Mucosa of rectum (tissue), 2 donors: ENCODE measurements around the gene HBB.

ENCODE experiments used
- H3K27ac ChIP-seq, 2 donors: one replicate each; pipeline ENCODE4 v1.7.0; 2013; ENCODE audit warnings: inconsistent platforms in 2 of 2, low read depth in 2 of 2, low read length in 2 of 2
- H3K27me3 ChIP-seq, 2 donors: one replicate each; pipeline ENCODE4 v1.7.0; 2013; ENCODE audit warnings: low read length in 2 of 2; ENCODE audit not compliant: control insufficient read depth in 2 of 2, insufficient read depth in 2 of 2
- H3K36me3 ChIP-seq, 2 donors: one replicate each; pipeline ENCODE4 v1.7.0; 2013; ENCODE audit warnings: low read length in 2 of 2; ENCODE audit not compliant: control insufficient read depth in 2 of 2, insufficient read depth in 2 of 2
- H3K4me1 ChIP-seq, 2 donors: one replicate each; pipeline ENCODE4 v1.7.0; 2013; ENCODE audit warnings: low read length in 2 of 2, mild to moderate bottlenecking in 1 of 2; ENCODE audit not compliant: control insufficient read depth in 2 of 2, insufficient read depth in 2 of 2
- H3K4me3 ChIP-seq, 2 donors: one replicate each; pipeline ENCODE4 v1.7.0; 2013; ENCODE audit warnings: low read length in 2 of 2
- H3K9ac ChIP-seq, 2 donors: one replicate each; pipeline ENCODE4 v1.7.0; 2013; ENCODE audit warnings: low read length in 2 of 2, low read depth in 1 of 2, mild to moderate bottlenecking in 1 of 2
- H3K9me3 ChIP-seq, 2 donors: one replicate each; pipeline ENCODE4 v1.7.0; 2013; ENCODE audit warnings: low read length in 2 of 2; ENCODE audit not compliant: control insufficient read depth in 2 of 2
- donor health status: healthy.
- donor health status: Normal muscosa, but diverticular disease.

HBB gene

DNA sequence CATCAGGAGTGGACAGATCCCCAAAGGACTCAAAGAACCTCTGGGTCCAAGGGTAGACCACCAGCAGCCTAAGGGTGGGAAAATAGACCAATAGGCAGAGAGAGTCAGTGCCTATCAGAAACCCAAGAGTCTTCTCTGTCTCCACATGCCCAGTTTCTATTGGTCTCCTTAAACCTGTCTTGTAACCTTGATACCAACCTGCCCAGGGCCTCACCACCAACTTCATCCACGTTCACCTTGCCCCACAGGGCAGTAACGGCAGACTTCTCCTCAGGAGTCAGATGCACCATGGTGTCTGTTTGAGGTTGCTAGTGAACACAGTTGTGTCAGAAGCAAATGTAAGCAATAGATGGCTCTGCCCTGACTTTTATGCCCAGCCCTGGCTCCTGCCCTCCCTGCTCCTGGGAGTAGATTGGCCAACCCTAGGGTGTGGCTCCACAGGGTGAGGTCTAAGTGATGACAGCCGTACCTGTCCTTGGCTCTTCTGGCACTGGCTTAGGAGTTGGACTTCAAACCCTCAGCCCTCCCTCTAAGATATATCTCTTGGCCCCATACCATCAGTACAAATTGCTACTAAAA, at the start of gene HBB:
Gene HBB, minus strand, starts transcription at position 340 of the 579 bp plus-strand sequence. Its CDS starts 50 bp downstream, at position 290.
- no peaks in the 10 kb centered on the region for H3K36me3 ChIP-seq
- H3K4me3 ChIP-seq: no peak within 1 kb of the TSS
- no peaks in the 10 kb centered on the region for H3K9me3 ChIP-seq
- H3K9ac ChIP-seq: no peak within 1 kb of the TSS
- H3K27me3 ChIP-seq: no peaks in the 10 kb centered on the region
- no peaks in the 10 kb centered on the region for H3K4me1 ChIP-seq
- no peak within 1 kb of the TSS for H3K27ac ChIP-seq

DNA sequence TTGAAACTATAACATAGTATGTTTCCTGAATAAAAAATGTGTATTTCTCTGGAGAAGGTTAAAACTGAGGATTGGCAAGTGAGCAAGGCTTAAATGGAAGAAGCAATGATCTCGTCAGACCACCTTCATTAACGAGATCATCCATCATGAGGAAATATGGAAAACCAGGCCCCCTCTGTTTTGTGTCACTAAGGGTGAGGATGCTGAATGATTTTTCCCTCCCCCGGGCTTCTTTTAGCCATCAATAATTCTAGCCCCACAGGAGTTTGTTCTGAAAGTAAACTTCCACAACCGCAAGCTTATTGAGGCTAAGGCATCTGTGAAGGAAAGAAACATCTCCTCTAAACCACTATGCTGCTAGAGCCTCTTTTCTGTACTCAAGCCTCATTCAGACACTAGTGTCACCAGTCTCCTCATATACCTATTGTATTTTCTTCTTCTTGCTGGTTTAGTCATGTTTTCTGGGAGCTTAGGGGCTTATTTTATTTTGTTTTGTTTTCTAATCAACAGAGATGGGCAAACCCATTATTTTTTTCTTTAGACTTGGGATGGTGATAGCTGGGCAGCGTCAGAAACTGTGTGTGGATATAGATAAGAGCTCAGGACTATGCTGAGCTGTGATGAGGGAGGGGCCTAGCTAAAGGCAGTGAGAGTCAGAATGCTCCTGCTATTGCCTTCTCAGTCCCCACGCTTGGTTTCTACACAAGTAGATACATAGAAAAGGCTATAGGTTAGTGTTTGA, 48.7 kb upstream of the HBB start:
- Histone ChIP-seq H3K36me3 (no peaks in the 10 kb centered on the region), H3K9me3 (no peaks in the 10 kb centered on the region), H3K27ac (no peak overlapping the region), H3K4me3 (no peak overlapping the region), H3K9ac (no peak overlapping the region), H3K4me1 (no peaks in the 10 kb centered on the region), H3K27me3 (no peaks in the 10 kb centered on the region)

DNA sequence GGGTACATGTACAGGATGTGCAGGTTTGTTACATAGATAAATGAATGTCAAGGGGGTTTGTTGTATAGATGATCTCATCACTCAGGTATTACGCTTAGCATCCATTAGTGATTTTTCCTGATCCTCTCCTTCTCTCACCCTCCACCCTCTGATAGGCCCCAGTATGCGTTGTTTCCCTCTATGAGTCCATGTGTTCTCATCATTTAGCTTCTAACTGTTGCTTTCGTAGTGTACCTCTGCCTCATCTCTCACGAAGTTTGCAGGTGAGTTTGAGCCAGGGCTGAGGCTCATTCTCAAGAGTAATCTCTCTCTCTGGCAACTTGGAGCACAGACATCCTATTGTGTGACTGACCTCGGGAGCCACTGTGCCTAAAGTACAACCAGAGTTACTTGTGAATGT, 47.5 kb upstream of the HBB start:
- Histone ChIP-seq H3K27ac (no peak overlapping the region), H3K4me3 (no peak overlapping the region), H3K9ac (no peak overlapping the region), H3K9me3 (no peaks in the 10 kb centered on the region), H3K4me1 (no peaks in the 10 kb centered on the region), H3K36me3 (no peaks in the 10 kb centered on the region), H3K27me3 (no peaks in the 10 kb centered on the region)

DNA sequence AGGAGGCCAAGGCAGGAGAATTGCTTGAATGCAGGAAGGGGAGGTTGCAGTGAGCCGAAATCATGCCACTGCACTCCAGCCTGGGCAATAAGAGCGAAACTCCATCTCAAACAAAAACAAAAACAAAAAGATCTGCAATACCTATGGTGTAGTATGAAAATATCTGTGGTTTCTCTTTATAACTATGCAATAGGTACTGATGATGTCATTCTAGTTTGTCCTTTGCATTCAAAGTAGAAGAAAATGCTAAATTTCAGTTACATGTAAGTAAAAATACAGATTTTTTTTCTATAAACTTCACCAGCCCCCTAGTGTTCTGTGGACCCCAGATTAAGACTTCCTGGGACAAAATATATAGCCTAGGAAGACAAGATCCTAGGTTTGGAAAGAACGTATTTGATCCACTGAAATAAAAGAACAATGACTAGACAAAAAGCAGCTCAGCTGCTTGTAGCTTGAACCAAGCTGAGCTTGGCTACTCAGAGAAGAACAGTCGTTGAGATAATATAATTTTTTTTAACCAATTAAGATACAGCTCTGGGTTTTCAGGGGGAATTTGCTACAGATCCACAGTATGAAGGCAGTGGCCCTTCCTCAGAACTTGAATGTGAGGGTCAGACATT, 45.6 kb upstream of the HBB start:
- Histone ChIP-seq H3K4me1 (no peaks in the 10 kb centered on the region), H3K27ac (no peak overlapping the region), H3K9ac (no peak overlapping the region), H3K27me3 (no peaks in the 10 kb centered on the region), H3K9me3 (no peaks in the 10 kb centered on the region), H3K36me3 (no peaks in the 10 kb centered on the region), H3K4me3 (no peak overlapping the region)

DNA sequence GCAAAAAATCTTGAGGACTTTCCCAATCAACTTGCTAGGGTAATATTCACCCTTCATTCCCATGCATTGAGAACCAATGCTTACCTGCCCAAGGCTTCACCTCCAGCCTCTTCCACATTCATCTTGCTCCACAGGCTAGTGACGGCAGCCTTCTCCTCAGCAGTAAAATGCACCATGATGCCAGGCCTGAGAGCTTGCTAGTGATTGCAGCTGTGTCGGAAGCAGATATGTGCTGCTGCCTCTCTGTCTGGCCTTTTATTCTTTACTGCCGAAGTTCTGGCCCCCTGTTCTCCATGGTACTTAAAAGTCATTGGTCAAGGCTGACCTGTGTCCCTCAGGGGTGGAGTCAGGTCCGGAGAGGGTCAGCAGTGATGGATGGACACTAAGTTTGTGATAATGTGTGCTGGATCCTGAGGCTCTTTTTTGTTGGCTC, 42.9 kb upstream of the HBB start, which contains the start of gene HBE1:
Gene HBE1, minus strand, starts transcription at position 231 of the 433 bp plus-strand sequence. Its CDS starts 55 bp downstream, at position 176.
- Histone ChIP-seq H3K27me3 (no peaks in the 10 kb centered on the region), H3K4me1 (no peaks in the 10 kb centered on the region), H3K27ac (no peak within 1 kb of the TSS), H3K9ac (no peak within 1 kb of the TSS), H3K4me3 (no peak within 1 kb of the TSS), H3K9me3 (no peaks in the 10 kb centered on the region), H3K36me3 (no peaks in the 10 kb centered on the region)

DNA sequence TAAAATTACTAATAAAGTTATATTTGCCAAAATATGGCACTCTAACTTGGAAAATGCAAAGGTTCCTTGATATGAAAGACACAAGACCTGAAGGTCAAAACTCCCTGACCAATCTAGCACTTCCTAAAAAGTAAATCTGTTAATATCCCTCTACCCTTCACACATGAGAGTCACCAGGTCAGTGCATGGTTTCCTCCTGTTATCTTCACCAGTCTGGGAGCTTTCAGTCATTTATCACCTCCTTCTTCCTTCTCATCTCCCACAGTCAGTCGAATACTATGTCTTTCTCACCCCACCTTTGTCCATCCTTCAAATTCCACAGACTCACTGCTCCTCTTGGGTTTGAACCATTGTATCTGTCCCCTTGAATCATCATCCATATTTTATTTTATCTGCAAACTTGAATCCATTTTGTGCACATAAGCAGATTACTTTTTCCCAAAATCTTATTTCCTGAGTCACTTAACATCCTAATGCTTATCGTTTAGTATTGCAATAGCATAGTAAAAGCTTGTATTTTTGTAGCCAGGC, 40.2 kb upstream of the HBB start:
- Histone ChIP-seq H3K4me3 (no peak overlapping the region), H3K36me3 (no peaks in the 10 kb centered on the region), H3K27me3 (no peaks in the 10 kb centered on the region), H3K9ac (no peak overlapping the region), H3K9me3 (no peaks in the 10 kb centered on the region), H3K27ac (no peak overlapping the region), H3K4me1 (no peaks in the 10 kb centered on the region)

DNA sequence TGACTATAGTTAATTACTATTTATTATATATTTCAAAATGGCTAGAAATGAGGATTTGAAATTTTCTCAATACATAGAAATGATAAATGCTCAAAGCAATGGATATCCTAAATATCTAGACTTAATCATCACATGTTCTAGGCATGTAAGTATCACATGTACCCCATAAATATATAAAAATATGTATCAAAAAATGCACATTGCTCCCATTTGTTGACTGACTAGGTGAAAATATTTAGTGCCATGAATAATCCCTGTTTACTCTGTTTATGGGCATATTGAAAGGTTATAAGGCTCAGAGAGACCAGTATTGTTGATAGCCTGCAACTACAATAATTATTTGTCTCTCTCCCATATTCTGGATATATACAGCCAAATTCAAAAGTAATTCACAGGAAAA, 39.7 kb upstream of the HBB start:
- Histone ChIP-seq H3K27ac (no peak overlapping the region), H3K36me3 (no peaks in the 10 kb centered on the region), H3K4me1 (no peaks in the 10 kb centered on the region), H3K27me3 (no peaks in the 10 kb centered on the region), H3K9me3 (no peaks in the 10 kb centered on the region), H3K9ac (no peak overlapping the region), H3K4me3 (no peak overlapping the region)

DNA sequence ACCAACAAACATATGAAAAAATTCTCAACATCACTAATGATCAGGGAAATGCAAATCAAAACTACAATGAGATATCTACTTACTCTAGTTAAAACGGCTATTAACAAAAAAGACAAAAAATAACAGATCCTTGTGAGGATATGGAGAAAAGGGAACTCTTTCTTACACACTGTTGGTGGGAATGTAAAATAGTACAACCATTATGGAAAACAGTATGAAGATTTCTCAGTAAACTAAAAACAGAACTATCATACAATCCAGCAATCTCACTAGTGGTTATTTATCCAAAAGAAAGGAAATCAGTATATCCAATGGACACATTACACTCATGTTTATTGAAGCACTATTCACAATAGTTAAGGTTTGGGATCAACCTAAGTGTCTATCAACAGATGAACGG, 39.0 kb upstream of the HBB start:
- Histone ChIP-seq H3K27ac (no peak overlapping the region), H3K27me3 (no peaks in the 10 kb centered on the region), H3K4me1 (no peaks in the 10 kb centered on the region), H3K9me3 (no peaks in the 10 kb centered on the region), H3K9ac (no peak overlapping the region), H3K4me3 (no peak overlapping the region), H3K36me3 (no peaks in the 10 kb centered on the region)

DNA sequence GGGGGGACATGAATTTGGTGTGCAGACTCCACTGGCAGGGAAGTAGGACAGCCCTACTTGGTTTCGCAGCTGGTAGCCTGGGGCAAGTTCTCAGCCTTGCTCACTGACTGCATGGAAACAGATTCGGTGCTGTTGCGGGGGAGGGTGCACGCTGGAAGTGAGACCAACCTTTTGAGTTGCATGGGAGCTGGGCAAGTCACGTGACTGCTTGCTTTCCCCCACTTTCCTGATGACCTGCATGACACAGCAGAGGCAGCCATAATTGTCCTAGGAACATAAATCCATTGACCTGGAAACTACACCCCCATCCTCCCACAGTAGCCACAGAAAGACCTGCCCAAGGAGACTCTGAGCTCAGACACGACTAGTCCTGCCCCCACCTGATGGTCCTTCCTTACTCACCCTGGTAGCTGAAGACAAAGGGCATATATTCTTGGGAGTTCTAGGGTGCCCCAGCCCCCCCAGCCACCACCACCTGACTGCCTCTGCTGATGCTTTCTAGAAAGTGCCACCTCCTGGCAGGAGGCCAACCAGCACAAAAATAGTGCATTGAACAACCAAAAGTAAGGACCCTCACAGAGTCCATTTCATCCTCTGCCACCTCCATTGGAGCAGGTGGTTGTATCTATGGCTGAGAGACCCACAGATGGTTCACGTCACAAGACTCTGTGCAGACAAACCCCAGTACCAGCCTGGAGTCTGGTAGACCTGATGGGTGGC, 31.8 kb upstream of the HBB start:
- Histone ChIP-seq H3K4me1 (no peaks in the 10 kb centered on the region), H3K4me3 (no peak overlapping the region), H3K36me3 (no peaks in the 10 kb centered on the region), H3K9ac (no peak overlapping the region), H3K9me3 (no peaks in the 10 kb centered on the region), H3K27ac (no peak overlapping the region), H3K27me3 (no peaks in the 10 kb centered on the region)

DNA sequence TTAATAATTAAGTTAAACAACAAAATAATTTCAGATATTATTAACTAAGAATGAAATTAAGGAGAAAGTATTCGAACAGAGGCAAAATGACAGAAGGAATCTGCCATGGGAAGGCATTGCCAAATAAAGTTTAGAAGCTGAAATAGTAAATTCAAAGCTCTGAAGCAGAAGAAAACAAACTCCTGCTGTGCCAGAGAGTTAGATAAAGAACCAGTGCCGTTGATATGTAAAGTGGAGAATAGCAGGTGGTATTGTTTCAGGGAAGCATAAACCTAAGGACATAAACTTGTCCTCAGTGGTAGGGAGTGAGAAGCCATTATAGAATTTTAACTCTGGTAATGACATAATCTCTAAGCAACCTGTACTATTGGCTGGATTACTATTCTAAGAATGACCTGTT, 30.4 kb upstream of the HBB start:
- H3K9me3 ChIP-seq: no peaks in the 10 kb centered on the region
- H3K36me3 ChIP-seq: no peaks in the 10 kb centered on the region
- no peak overlapping the region for H3K9ac ChIP-seq
- no peak overlapping the region for H3K27ac ChIP-seq
- H3K4me3 ChIP-seq: no peak overlapping the region
- no peaks in the 10 kb centered on the region for H3K4me1 ChIP-seq
- H3K27me3 ChIP-seq: no peaks in the 10 kb centered on the region
